Transverse colon (tissue), 4 donors: Measurements from ENCODE around the gene GORAB. TPM values are rescaled to one million over a fixed set of nuclear protein-coding genes. Genes with fewer than 3 reads are reported as not detected.

Source experiments
- DNase-seq: peaks from one replicate; pipeline ENCODE4 v3.0.0-alpha.2; 2019
- H3K27ac ChIP-seq, 4 donors: fragments of 200-600 bp; sonication (generic); 2 replicates each; pipeline ENCODE4 v1.5.1; 2016 to 2018; ENCODE audit warnings: inconsistent platforms in 4 of 4
- H3K27me3 ChIP-seq: fragments of 200-600 bp; sonication (generic); 2 replicates; pipeline ENCODE4 v1.5.1; 2017; ENCODE audit warnings: inconsistent platforms
- H3K36me3 ChIP-seq, 4 donors: fragments of 200-600 bp; sonication (generic); 2 replicates each; pipeline ENCODE4 v1.5.1; 2017 to 2019; ENCODE audit warnings: inconsistent platforms in 4 of 4
- H3K4me1 ChIP-seq, 4 donors: fragments of 200-600 bp; sonication (generic); 2 replicates each; pipeline ENCODE4 v1.5.1; 2017 to 2020; ENCODE audit warnings: inconsistent platforms in 4 of 4
- H3K4me3 ChIP-seq, 4 donors: fragments of 200-600 bp; sonication (generic); 1 replicate in 1 of 4; 2 replicates in 3 of 4; pipeline versions ENCODE4 v1.5.1 to v1.6.1; 2017 to 2019; ENCODE audit warnings: inconsistent platforms in 4 of 4
- H3K9me3 ChIP-seq, 2 donors: fragments of 200-600 bp; sonication (generic); 2 replicates each; pipeline ENCODE4 v1.5.1; 2017 to 2019; ENCODE audit warnings: inconsistent platforms in 2 of 2
- CTCF ChIP-seq, 5 experiments: fragments of 200-600 bp in 3 of 5; fragments of 450-650 bp in 2 of 5; sonication (generic) in 3 of 5; IDR thresholded peaks; 1 replicate in 2 of 5; 2 replicates in 3 of 5; pipeline ENCODE4 v1.5.1; 2016 to 2017; ENCODE audit warnings: antibody characterized with exemption in 5 of 5, inconsistent platforms in 3 of 5, mild to moderate bottlenecking in 2 of 5, moderate library complexity in 1 of 5
- EP300 ChIP-seq: sonication (generic); formaldehyde crosslinking; IDR thresholded peaks from one replicate; pipeline ENCODE4 v1.6.1; 2017; ENCODE audit warnings: antibody characterized with exemption, low read depth
- POLR2A ChIP-seq: fragments of 450-650 bp; IDR thresholded peaks from one replicate; pipeline ENCODE4 v1.6.1; 2016; ENCODE audit warnings: antibody characterized with exemption, mild to moderate bottlenecking, moderate library complexity
- POLR2AphosphoS5 ChIP-seq, 3 donors: sonication (generic); formaldehyde crosslinking; IDR thresholded peaks; one replicate each; pipeline ENCODE4 v1.6.1; 2016; ENCODE audit warnings: antibody characterized with exemption in 3 of 3
- WGBS, 2 donors: methylation state at CpG; one replicate each; pipeline ENCODE4 v1.1.5; 2018; ENCODE audit warnings: low coverage in 1 of 2; 5-methylcytosine and 5-hydroxymethylcytosine counted together
- in situ Hi-C, 4 donors: fragments of 200-750 bp; cut with MboI; loops; one replicate each; pipeline versions ENCODE4 v1.15.0 to v1.15.1; 2017; ENCODE audit warnings: low sequenced_read_pairs in 3 of 4, low pct_ligation_motif_present in 1 of 4, low pct_unique_long_range_greater_than_20kb in 1 of 4
- intact Hi-C: fragments of 100-400 bp; cut with DNase I; formaldehyde crosslinking; loops from one replicate; pipeline ENCODE4 v1.15.1; 2023; ENCODE audit warnings: low total_unique reads
- total RNA-seq, 4 donors: library from RNA; depleted of rRNA; stranded (reverse); fragments of >200 nt; gene quantifications; one replicate each; pipeline ENCODE4 v1.1.0, GENCODE V29; 2016

Gene GORAB
- total RNA-seq, 4 donors from 2014 or later = 8.2 to 83.0 (median 29.9) TPM

- WGBS, 2 donors = 69 to 92% methylated on average over 1 of the region's 1 CpG
- H3K4me3 ChIP-seq = no peak overlapping the region
- H3K27me3 ChIP-seq = no peaks in the 10 kb centered on the region
- intact Hi-C loops (no loop called here), in situ Hi-C loops (loop anchor here in 1 of 4 donors (25.0 kb wide), 1 partner anchor 633 kb away; no protein-coding TSS in a partner anchor)
- H3K4me1 ChIP-seq = no peaks in the 10 kb centered on the region
- DNase-seq = no peak
- H3K36me3 ChIP-seq = peaks cover 0 to 86% (median 30%) of the 10 kb centered on the region in 4 donors
- no peak for TF ChIP-seq CTCF (IDR thresholded peaks at IDR 0.05)
- TF ChIP-seq EP300 = no peak
- TF ChIP-seq POLR2A = no peak
- TF ChIP-seq POLR2AphosphoS5 (IDR thresholded peaks at IDR 0.05) = no peak
- H3K9me3 ChIP-seq = no peaks in the 10 kb centered on the region
- no peak overlapping the region for H3K27ac ChIP-seq
Observed at GRCh38 chr1:170545476-170545875, 13.5 kb downstream of the GORAB start.

DNA sequence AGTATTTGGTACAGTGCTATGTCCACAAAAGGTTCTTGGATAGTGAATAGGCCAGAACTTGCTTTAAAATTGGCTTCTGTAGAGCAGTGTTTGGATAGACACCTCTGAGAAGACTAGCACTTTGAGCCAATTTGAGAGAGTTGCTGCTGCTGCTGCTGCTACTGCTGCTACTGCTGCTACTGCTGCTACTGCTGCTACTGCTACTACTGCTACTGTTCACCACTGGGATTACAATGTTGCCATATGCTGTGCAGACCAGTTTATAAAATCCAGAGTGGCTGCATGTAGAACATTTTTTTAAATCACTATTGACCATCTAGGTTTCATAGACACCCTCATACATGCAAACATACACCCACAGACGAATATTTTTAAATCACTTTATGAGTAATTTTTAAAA, 15.3 kb downstream of the GORAB start:
- 98 to 100% methylated on average over 1 of the region's 1 CpG for WGBS, 2 donors
- H3K36me3 ChIP-seq = peaks cover 0 to 73% (median 29%) of the 10 kb centered on the region in 4 donors

GRCh38 chr1:170548497-170548896, 16.5 kb downstream of the GORAB start:
- intact Hi-C loops (no loop called here), in situ Hi-C loops (loop anchor here in 1 of 4 donors (25.0 kb wide), 1 partner anchor 636 kb away; no protein-coding TSS in a partner anchor)
- TF ChIP-seq CTCF (IDR thresholded peaks at IDR 0.05) (no peak), POLR2A (no peak), POLR2AphosphoS5 (IDR thresholded peaks at IDR 0.05) (no peak)
- H3K36me3 ChIP-seq = peaks cover 0 to 60% (median 25%) of the 10 kb centered on the region in 4 donors
- no peaks in the 10 kb centered on the region for H3K9me3 ChIP-seq
- no peak overlapping the region for H3K4me3 ChIP-seq
- no peak for DNase-seq
- H3K4me1 ChIP-seq = no peaks in the 10 kb centered on the region
- H3K27ac ChIP-seq = no peak overlapping the region
- H3K27me3 ChIP-seq = no peaks in the 10 kb centered on the region

More for the DNA sequence above, 15.3 kb downstream of the GORAB start:
- no peaks in the 10 kb centered on the region for H3K9me3 ChIP-seq
- no peak for DNase-seq
- TF ChIP-seq POLR2A = no peak
- TF ChIP-seq CTCF (IDR thresholded peaks at IDR 0.05) = no peak
- no peak overlapping the region for H3K27ac ChIP-seq
- in situ Hi-C loops (loop anchor here in 1 of 4 donors (25.0 kb wide), 1 partner anchor 635 kb away; no protein-coding TSS in a partner anchor), intact Hi-C loops (no loop called here)
- no peaks in the 10 kb centered on the region for H3K4me1 ChIP-seq
- H3K27me3 ChIP-seq = no peaks in the 10 kb centered on the region
- H3K4me3 ChIP-seq = no peak overlapping the region

GRCh38 chr1:170555370-170555769, 23.4 kb downstream of the GORAB start:
- in situ Hi-C loops = no loop called here
- no peak for TF ChIP-seq EP300
- no peak for TF ChIP-seq POLR2A
- no peak for TF ChIP-seq CTCF (IDR thresholded peaks at IDR 0.05)
- TF ChIP-seq POLR2AphosphoS5 (IDR thresholded peaks at IDR 0.05) = no peak
- DNase-seq = no peak
- no peaks in the 10 kb centered on the region for H3K4me1 ChIP-seq
- intact Hi-C loops = no loop called here
- 79 to 100% methylated on average over 1 of the region's 1 CpG for WGBS, 2 donors
- H3K27me3 ChIP-seq = no peaks in the 10 kb centered on the region
- H3K27ac ChIP-seq = peak overlapping the region in 3 of 4 donors; percentile 18 to 48 (median 45)
- peaks cover 0 to 13% (median 2%) of the 10 kb centered on the region in 4 donors for H3K36me3 ChIP-seq
- no peak overlapping the region for H3K4me3 ChIP-seq
- no peaks in the 10 kb centered on the region for H3K9me3 ChIP-seq
